ENCODE data around the gene MTMR2.

MTMR2 gene

DNA sequence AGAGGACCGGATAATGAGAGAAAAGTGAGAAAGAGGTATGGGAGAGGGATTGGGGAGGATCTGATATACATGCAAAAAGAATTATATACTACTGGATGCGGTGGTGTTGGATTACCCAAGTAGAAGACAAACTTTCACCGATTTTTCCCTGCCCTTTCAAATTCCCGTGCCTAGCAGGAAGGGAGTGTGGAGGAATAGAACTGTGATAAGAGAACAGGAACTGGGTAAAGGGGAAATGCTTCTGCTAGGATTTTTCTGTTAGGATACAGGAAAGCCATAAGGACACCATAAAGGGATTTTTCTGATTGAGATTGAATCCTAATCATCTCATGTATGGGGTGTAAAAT lies 480 bp upstream of the MTMR2 start:
- TF ChIP-seq GATA3 (IDR thresholded peaks at IDR 0.05; ENCODE audit: low read depth, low read length) (no peak), GATA2 (IDR thresholded peaks at IDR 0.05; ENCODE audit: low read depth, low read length) (peak; percentile 13; the same call in 1 of the 2 replicates)

DNA sequence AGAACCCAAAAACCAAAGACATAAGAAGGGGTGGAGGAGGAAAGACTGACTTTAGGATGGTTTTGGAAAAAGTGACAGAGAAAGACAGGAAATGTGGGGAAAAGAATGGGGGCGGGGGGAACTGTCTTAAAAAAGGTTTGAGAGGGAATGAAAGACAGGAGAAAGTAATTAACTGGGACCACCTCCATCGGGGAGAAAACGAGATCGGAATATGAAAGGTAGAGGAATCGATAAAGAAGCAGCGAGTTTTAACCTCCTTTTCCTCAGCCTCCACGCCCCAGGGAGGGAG lies 524 bp downstream of the MTMR2 start:
- TF ChIP-seq GATA3 (IDR thresholded peaks at IDR 0.05; ENCODE audit: low read depth, low read length): no peak
- TF ChIP-seq GATA2 (IDR thresholded peaks at IDR 0.05; ENCODE audit: low read depth, low read length): no peak

DNA sequence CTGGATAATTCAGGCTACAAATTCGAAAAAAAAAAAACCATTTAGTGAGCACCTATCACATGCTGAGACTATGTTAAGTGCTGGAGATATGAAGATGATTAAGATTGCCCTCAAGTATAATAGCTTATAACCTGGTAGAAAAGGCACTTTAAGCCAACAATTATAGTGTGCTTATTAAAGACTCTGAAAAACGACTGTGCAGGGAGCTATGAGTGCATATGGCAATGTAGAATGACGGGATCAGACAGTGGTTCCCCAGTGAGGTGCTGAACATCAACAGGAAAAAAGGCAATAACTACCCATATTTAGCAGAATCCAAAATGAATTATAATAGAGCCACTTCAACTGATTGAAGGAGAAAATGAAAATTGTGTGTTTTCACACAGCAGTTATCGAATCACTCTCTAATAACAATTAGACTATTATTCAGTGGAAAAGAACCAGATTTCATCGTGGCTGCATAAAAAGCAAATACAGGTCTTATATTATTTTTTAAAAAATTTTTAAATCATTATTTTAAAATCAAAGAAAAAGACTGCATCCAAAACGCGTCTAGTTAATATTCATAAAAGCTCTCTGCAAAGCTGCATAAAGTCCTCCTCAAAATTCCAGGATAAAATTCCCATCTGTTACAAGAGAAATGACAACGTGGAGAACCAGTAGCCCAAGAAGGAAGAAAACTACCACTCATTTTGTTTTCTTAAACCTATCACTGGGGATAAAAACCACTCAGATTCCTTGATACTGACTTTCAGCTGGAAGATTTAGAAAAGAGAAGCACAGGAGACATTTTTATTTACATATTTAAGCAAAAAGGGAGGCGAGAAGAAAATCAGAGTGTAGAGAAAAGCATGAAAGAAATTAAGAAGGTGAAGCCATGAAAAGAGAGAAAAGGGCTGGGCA lies 1.1 kb downstream of the MTMR2 start:
- TF ChIP-seq GATA2 (IDR thresholded peaks at IDR 0.05; ENCODE audit: low read depth, low read length): no peak
- no peak for TF ChIP-seq GATA3 (IDR thresholded peaks at IDR 0.05; ENCODE audit: low read depth, low read length)

DNA sequence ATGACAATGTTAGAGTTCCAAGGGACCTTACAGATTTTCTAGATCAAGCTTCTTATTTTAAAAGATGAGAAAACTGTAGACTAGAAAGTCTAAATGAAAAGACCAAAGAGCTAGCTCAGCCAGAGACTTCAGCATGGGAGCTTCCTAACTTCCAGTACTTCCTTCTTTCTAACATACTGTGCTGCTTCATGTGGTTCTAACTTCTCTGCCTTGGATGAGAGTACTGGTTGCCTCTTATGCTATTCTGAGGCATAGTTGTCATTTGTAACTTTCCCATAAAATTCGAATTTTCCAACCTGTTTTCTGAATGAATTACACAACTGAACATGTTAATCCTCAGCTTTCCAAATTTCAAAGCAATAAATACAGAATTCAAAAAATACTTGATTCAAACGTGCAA lies 1.8 kb downstream of the MTMR2 start:
- TF ChIP-seq GATA2 (IDR thresholded peaks at IDR 0.05; ENCODE audit: low read depth, low read length) (no peak), GATA3 (IDR thresholded peaks at IDR 0.05; ENCODE audit: low read depth, low read length) (no peak)

DNA sequence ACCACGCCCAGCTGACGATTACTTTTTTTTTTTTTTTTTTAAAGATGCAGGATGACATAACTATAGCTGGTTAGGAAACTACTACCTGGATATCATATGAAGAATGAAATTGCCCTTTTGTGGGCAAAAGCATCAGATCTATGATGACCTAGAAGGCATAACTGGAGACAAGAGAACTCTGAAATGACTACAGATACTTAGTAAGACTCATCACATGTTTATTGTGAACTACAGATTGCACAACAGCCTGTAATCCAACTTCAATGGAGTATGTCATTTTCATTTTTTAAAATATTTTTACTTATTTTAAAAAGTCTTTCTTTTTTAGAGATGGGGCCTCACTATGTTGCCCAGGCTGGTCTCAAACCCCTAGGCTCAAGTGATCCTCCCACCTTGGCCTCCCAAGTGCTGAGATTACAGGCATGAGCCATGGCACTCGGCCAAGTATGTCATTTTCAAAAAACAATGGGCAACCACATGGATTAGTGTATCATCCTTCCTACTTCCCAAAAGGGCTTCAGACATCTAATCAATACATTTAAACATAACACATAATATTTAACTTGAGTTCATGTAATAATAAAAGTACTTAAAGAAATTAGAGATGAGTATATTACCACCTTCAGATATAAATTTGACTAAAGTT lies 3.3 kb downstream of the MTMR2 start:
- TF ChIP-seq GATA2 (IDR thresholded peaks at IDR 0.05; ENCODE audit: low read depth, low read length) (no peak), GATA3 (IDR thresholded peaks at IDR 0.05; ENCODE audit: low read depth, low read length) (no peak)

DNA sequence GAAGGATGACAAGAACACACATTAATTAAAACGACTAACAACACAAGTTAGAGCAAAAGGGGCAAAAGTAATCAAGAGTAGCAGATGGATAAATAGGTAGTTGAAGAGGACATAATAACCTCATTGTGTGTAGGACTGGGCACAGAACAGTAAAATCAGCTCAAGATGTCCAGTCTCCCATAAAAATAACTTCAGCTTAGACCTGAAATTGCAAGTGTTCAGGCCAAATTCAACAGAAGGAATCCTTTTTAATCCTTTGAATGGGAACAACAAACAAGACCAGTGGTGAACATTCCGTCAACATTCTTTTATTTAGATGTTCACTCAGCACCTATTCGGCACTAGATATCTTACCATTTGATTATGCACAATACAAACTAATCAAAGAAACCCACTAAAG lies 4.4 kb downstream of the MTMR2 start:
- no peak for TF ChIP-seq GATA2 (IDR thresholded peaks at IDR 0.05; ENCODE audit: low read depth, low read length)
- no peak for TF ChIP-seq GATA3 (IDR thresholded peaks at IDR 0.05; ENCODE audit: low read depth, low read length)

DNA sequence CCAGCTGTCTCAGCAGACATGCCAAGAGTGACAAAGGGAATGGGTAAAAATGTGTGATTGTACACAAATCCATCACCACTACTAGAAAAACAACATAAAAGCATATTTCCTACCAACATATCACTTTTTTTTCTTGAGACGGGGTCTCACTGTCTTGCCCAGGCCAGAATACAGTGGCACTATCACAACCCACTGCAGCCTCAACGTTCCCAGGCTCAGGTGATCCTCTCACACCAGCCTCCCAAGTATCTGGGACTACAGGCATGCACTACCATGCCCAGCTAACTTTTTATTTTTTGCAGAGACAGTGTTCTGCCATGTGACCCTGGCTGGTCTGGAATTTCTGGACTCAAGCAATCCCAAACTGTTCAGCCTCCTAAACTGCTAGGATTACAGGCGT lies 5.2 kb downstream of the MTMR2 start:
- TF ChIP-seq GATA2 (IDR thresholded peaks at IDR 0.05; ENCODE audit: low read depth, low read length) (no peak), GATA3 (IDR thresholded peaks at IDR 0.05; ENCODE audit: low read depth, low read length) (no peak)

DNA sequence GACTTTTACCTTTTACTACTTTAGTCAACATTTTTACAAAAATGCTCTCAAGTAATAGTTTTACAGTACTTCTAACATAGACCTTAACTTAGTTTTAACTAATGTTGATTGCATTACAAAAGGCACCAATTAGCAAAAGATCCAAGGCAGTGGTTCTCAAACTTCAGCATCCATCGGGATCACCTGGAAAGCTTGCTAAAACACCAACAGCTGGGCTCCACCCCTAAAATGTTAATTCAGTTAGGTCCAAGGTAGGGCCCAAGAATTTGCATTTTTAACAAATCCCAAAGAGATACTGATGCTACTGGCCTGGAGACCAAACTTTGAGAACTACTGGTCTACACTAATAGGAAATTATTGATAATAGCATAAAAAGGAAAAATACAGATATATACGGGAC lies 5.9 kb downstream of the MTMR2 start:
- TF ChIP-seq GATA2 (IDR thresholded peaks at IDR 0.05; ENCODE audit: low read depth, low read length) (no peak), GATA3 (IDR thresholded peaks at IDR 0.05; ENCODE audit: low read depth, low read length) (no peak)

DNA sequence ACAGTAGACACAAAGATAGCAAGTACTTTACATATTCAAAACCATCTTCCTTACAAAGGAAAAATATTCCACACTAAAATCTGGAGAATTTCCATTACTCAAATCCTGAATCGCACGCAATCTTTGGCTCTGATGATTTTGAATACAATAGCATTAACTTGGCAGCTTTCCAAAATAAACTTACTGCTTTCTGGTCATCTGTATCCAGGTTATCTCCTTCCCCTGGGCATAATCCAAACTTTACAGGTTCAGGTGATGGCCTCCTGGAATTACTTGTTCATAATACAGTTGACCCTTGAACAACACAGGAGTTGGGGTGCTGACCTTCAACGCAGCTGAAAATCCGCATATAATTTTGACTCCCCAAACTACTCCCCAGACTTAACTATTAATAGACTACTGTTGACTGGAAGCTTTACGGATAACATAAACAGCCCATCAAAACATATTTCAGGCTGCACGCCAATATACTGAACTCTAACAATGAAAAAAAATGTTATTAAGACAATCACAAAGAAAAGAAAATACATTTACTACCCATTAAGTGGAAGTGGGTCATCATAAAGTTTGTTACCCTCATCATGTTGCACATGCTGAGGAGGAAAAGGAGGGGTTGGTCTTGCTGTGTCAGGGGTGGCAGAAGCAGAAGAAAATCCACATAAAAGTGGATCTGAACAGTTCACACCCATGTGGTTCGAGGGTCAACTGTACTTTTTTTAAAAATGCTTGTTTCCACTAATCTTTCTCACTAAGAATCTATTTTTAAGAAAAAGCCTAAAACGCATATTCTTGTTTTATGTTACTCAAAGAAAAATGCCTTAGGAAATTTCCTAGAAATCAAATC lies 6.5 kb downstream of the MTMR2 start:
- TF ChIP-seq GATA2 (IDR thresholded peaks at IDR 0.05; ENCODE audit: low read depth, low read length) (no peak), GATA3 (IDR thresholded peaks at IDR 0.05; ENCODE audit: low read depth, low read length) (no peak)

DNA sequence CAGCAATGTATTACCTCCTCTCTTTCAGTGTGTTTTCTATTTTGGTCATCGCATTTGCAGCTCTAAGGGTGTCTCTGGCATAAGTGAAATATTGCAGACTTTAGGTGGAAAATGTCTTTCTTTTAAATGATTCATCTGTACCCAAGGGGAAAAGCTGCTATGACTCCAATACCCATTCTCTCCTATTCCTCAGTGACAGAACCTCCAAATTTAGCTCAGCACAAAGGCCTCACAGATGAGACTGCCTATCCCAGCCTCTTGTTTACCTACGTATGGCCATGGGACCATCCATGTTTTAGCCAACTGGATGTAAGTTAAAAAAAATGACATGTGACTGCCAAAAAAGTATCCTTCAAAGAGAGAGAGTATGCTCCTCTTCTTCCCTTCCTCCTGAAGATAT lies 7.9 kb downstream of the MTMR2 start:
- TF ChIP-seq GATA3 (IDR thresholded peaks at IDR 0.05; ENCODE audit: low read depth, low read length) (no peak), GATA2 (IDR thresholded peaks at IDR 0.05; ENCODE audit: low read depth, low read length) (no peak)

DNA sequence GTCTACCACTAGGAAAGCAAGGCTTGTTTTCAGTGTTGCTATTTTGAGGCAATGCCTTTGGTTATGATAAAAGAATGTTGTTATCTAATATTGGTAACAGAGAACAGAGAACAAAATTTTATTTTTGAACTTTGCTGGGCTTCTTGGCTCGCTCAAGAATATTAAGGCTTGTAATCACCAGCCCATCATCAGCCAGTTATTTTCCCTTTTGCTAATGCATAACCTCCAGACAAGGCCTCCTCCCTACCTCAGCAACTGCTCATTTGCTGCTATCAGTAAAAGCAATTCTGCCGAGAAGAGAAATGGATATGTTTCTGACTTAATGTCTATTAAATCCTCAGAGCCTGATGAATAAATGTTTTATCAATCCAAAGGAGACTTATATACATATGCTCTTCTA lies 8.9 kb downstream of the MTMR2 start:
- TF ChIP-seq GATA2 (IDR thresholded peaks at IDR 0.05; ENCODE audit: low read depth, low read length) (no peak), GATA3 (IDR thresholded peaks at IDR 0.05; ENCODE audit: low read depth, low read length) (no peak)

DNA sequence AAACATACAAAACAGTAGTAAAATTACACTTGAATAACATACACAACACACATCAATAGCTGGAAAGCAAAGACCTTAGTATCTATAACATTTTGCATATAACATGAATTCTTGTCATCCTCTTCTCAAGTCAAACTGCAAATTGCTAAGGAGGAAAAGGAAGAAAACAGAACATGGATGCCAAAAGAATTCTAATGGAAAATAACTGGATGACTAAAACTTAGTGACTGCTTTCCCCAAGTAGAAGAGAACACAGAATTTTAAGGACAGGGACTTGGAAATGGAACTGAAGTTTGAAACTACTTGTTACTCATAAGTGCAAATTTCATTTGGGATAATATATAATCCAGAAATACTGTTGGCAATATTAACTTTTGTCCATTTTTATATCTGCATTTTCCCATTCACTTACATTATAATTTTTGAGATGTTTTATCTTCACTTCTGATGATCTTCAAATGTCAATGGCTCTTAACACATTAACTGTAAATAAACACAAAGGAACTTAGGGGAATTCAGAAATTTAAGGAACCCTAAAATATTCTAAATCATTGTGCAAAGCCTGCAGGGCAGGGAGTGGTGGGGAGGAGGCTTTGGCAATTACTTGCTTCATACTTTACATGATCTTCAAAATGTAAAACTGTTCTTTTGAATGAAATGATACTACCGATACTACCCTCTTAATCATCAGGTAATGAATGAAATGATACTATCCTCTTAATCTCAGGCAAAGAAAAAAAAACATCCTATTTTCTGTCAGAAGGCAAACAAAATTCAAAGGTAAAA lies 9.9 kb downstream of the MTMR2 start:
- TF ChIP-seq GATA2 (IDR thresholded peaks at IDR 0.05; ENCODE audit: low read depth, low read length): no peak
- no peak for TF ChIP-seq GATA3 (IDR thresholded peaks at IDR 0.05; ENCODE audit: low read depth, low read length)

DNA sequence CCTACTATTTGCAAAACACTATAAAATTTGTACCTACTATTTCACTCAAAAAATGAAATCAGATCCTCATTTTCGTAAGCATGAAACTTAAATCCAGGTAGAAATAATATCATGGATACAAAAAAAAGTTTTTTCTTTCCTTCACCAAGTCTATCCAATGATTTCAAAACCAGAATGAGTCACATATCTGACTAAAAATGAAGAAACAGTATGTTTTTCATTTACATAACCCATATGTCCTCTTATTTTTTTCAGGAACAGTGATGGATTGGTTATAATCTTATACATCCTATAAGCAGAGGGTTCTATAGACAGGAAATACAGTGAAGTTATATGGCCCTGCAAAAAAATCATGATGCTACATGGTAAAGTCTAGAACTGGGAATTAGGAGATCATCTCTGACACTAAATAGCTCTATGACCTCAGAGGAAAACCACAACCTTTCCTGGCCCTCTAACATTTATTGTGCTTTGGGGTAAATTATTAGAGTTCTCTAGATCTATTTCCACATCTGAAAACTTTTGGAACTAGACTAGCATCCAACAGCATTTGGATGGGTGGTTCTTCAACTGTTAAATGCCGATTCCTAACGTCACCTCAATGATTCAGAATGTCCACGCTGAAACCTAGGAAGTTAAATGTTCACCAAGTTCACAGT lies 10.9 kb downstream of the MTMR2 start:
- TF ChIP-seq GATA2 (IDR thresholded peaks at IDR 0.05; ENCODE audit: low read depth, low read length) (no peak), GATA3 (IDR thresholded peaks at IDR 0.05; ENCODE audit: low read depth, low read length) (no peak)
